IMR-90 (cell line): Measurements from ENCODE around the gene NAPG. TPM values are rescaled to one million over a fixed set of nuclear protein-coding genes. Genes with fewer than 3 reads are reported as not detected.
"Not testable (repeated sequence)": the region's sequence is repeated elsewhere in the genome, so short reads cannot be mapped to it uniquely, and the experiment has no call there.

Experiments
- ATAC-seq: fragments of 200-7000 bp; cut with Tn5 transposase; 2 replicates; pipeline ENCODE4 v1.9.1; 2020; ENCODE audit warnings: low read depth, mild to moderate bottlenecking, moderate library complexity
- BruUV-seq: library from RNA; stranded (reverse); fragments of 400-500 nt; replicated peaks from 2 replicates; lab custom pipeline; 2021; lab: Mats Ljungman, UMichigan
- CTCF ChIA-PET: fragments of 300-600 bp; formaldehyde crosslinking; extraction: SDS; loops from one replicate; lab custom pipeline; 2021; ENCODE audit warnings: antibody characterized with exemption; lab: Yijun Ruan, JAX
- POLR2A ChIA-PET: fragments of 300-600 bp; sonication (Branson Sonifier 250); formaldehyde crosslinking; loops from one replicate; lab custom pipeline; 2022; ENCODE audit warnings: antibody characterized with exemption; ENCODE audit not compliant: unreplicated experiment; lab: Charles Lee
- DNase-seq: peaks from one replicate; pipeline ENCODE4 v3.0.0; 2013
- H2AFZ ChIP-seq: replicated peaks from 2 replicates; pipeline ENCODE3; 2013; ENCODE audit warnings: low read length, mild to moderate bottlenecking; ENCODE audit not compliant: poor library complexity
- H2AK5ac ChIP-seq: 2 replicates; pipeline ENCODE4 v1.6.1; 2013; ENCODE audit warnings: low read depth, low read length, inconsistent platforms
- H2AK9ac ChIP-seq: replicated peaks from 2 replicates; pipeline ENCODE3; 2013; ENCODE audit warnings: mild to moderate bottlenecking, low read depth, low read length, moderate library complexity; ENCODE audit not compliant: poor library complexity
- H2BK120ac ChIP-seq: 2 replicates; pipeline ENCODE4 v1.6.1; 2013; ENCODE audit warnings: low read depth, low read length, inconsistent platforms
- H2BK15ac ChIP-seq: 3 replicates; pipeline ENCODE4 v1.6.1; 2013; ENCODE audit warnings: low read depth, low read length, inconsistent platforms
- H2BK20ac ChIP-seq: 2 replicates; pipeline ENCODE4 v1.6.1; 2013; ENCODE audit warnings: low read depth, mild to moderate bottlenecking, inconsistent platforms, low read length, moderate library complexity
- H2BK5ac ChIP-seq: 2 replicates; pipeline ENCODE4 v1.6.1; 2013; ENCODE audit warnings: mild to moderate bottlenecking, low read depth, low read length, inconsistent platforms; ENCODE audit not compliant: poor library complexity, severe bottlenecking
- H3K14ac ChIP-seq: replicated peaks from 2 replicates; pipeline ENCODE4 v1.6.1; 2013; ENCODE audit warnings: low read depth, low read length, inconsistent platforms
- H3K18ac ChIP-seq: 2 replicates; pipeline ENCODE4 v1.6.1; 2013; ENCODE audit warnings: low read depth, low read length, control low read depth
- H3K23ac ChIP-seq: 2 replicates; pipeline ENCODE4 v1.6.1; 2013; ENCODE audit warnings: low read depth, low read length, inconsistent platforms
- H3K27ac ChIP-seq: 2 replicates; pipeline ENCODE4 v1.5.1; 2013; ENCODE audit warnings: mild to moderate bottlenecking, control low read depth, low read length; ENCODE audit not compliant: insufficient read depth
- H3K27me3 ChIP-seq: 2 replicates; pipeline ENCODE4 v1.6.1; 2013; ENCODE audit warnings: low read length; ENCODE audit not compliant: control insufficient read depth, insufficient read depth
- H3K36me3 ChIP-seq: 2 replicates; pipeline ENCODE4 v1.6.1; 2013; ENCODE audit warnings: low read length, mixed read lengths; ENCODE audit not compliant: control insufficient read depth, insufficient read depth
- H3K4ac ChIP-seq: 2 replicates; pipeline ENCODE4 v1.6.1; 2013; ENCODE audit warnings: low read depth, low read length, inconsistent platforms
- H3K4me1 ChIP-seq: 2 replicates; pipeline ENCODE4 v1.6.1; 2013; ENCODE audit warnings: low read length, mixed read lengths; ENCODE audit not compliant: control insufficient read depth, insufficient read depth
- H3K4me2 ChIP-seq: 2 replicates; pipeline ENCODE4 v1.6.1; 2013; ENCODE audit warnings: low read depth, mild to moderate bottlenecking, control low read depth, low read length, moderate library complexity
- H3K4me3 ChIP-seq: 2 replicates; pipeline ENCODE4 v1.5.1; 2013; ENCODE audit warnings: low read depth, mild to moderate bottlenecking, control low read depth, low read length, moderate library complexity; ENCODE audit not compliant: insufficient read depth
- H3K56ac ChIP-seq: 2 replicates; pipeline ENCODE4 v1.6.1; 2013; ENCODE audit warnings: low read length, inconsistent platforms; ENCODE audit not compliant: insufficient read depth; ENCODE audit errors: extremely low read depth
- H3K79me1 ChIP-seq, 2 experiments: 2 replicates each; pipeline ENCODE4 v1.6.1; 2013; ENCODE audit warnings: low read length in 2 of 2, inconsistent platforms in 1 of 2, low read depth in 1 of 2
- H3K9ac ChIP-seq: 2 replicates; pipeline ENCODE4 v1.6.1; 2013; ENCODE audit warnings: low read depth, low read length, control low read depth
- H3K9me1 ChIP-seq: 2 replicates; pipeline ENCODE4 v1.6.1; 2013; ENCODE audit warnings: low read length, inconsistent platforms; ENCODE audit not compliant: insufficient read depth
- H3K9me3 ChIP-seq: 2 replicates; pipeline ENCODE4 v1.6.1; 2013; ENCODE audit warnings: low read length; ENCODE audit not compliant: control insufficient read depth, insufficient read depth
- H4K20me1 ChIP-seq: 2 replicates; pipeline ENCODE4 v1.6.1; 2013; ENCODE audit warnings: low read length, inconsistent platforms; ENCODE audit not compliant: insufficient read depth
- H4K5ac ChIP-seq: 2 replicates; pipeline ENCODE4 v1.6.1; 2013; ENCODE audit warnings: mild to moderate bottlenecking, low read depth, low read length, control low read depth
- H4K8ac ChIP-seq, 2 experiments: 2 replicates each; pipeline ENCODE4 v1.6.1; 2013; ENCODE audit warnings: low read depth in 2 of 2, low read length in 2 of 2, control low read depth in 1 of 2, inconsistent platforms in 1 of 2
- H4K91ac ChIP-seq: 2 replicates; pipeline ENCODE4 v1.6.1; 2013; ENCODE audit warnings: low read depth, low read length, inconsistent platforms; ENCODE audit not compliant: insufficient read depth
- FOS ChIP-seq: fragments of 150-350 bp; IDR thresholded peaks from 2 replicates; pipeline ENCODE4 v1.6.1; 2016; ENCODE audit warnings: low read depth, low read length
- MAZ ChIP-seq: IDR thresholded peaks from 2 replicates; pipeline ENCODE4 v1.6.1; 2012; ENCODE audit warnings: low read depth, mild to moderate bottlenecking, low read length, improper control_type of control experiment, moderate library complexity, borderline replicate concordance
- SMC3 ChIP-seq: fragments of 150-350 bp; IDR thresholded peaks from 2 replicates; pipeline ENCODE4 v1.6.1; 2016; ENCODE audit warnings: low read depth, mild to moderate bottlenecking, antibody characterized with exemption, low read length, moderate library complexity
- WGBS, 2 experiments: methylation state at CpG; one replicate each; pipeline versions ENCODE4 v1.1.5 to v1.1.7; 2013; ENCODE audit warnings: missing lambda C conversion rate in 2 of 2; ENCODE audit not compliant: insufficient read length in 1 of 2; ENCODE audit errors: extremely low coverage in 2 of 2; 5-methylcytosine and 5-hydroxymethylcytosine counted together
- dilution Hi-C: fragments of 300-500 bp; cut with HindIII; formaldehyde crosslinking; loops from one replicate; pipeline ENCODE4 v1.14.3; 2018; ENCODE audit warnings: low sequenced_read_pairs; ENCODE audit not compliant: unreplicated experiment
- in situ Hi-C: fragments of 300-500 bp; cut with MboI; formaldehyde crosslinking; loops from 3 replicates; pipeline ENCODE4 v1.14.3; 2019; ENCODE audit warnings: low sequenced_read_pairs, inconsistent platforms, mixed read lengths
- intact Hi-C: fragments of 100-400 bp; cut with micrococcal nuclease; formaldehyde crosslinking; loops from 2 replicates; pipeline ENCODE4 v1.10.0; 2022
- polyA plus RNA-seq, 3 experiments: library from polyadenylated mRNA; depleted of rRNA; stranded (reverse); fragments of >200 nt; gene quantifications; 2 replicates each; pipeline ENCODE4 v1.2.3, GENCODE V29; 2012; ENCODE audit warnings: low replicate concordance in 1 of 3
- total RNA-seq: library from RNA; depleted of rRNA; stranded (reverse); fragments of >200 nt; gene quantifications from 2 replicates; pipeline ENCODE4 v1.2.3, GENCODE V29; 2012
- TF ChIP-seq, protein P1 (sequence below): fragments of 150-350 bp; IDR thresholded peaks from 2 replicates; pipeline ENCODE4 v1.6.1; 2017; ENCODE audit warnings: mild to moderate bottlenecking, antibody characterized with exemption, low read length, low read depth

The NAPG gene
- total and polyA plus RNA-seq, 2 of the 4 experiments (the other 2 are of a cell fraction): 13.0 to 32.8 TPM

DNA sequence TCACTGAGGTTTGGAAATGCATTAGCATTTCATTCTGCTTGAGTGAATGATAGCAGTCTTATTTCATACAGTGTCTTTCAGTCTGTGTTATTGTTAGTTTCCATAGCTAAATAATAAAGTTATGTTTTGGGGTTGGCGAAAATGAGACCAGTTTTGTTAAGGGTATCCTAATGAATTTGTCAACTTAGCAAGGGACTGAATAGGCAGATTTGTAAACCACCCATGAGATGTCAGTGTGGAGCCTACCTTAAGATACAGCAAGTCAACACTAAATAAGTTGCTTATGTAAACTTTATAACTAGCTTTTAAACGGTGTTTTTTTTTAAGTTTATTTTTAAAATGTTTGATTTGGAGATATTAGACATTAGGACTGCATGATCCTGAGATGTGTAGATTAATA lies 11.9 kb downstream of the NAPG start:
- Histone ChIP-seq H3K36me3 (peaks cover 20% of the 10 kb centered on the region), H4K20me1 (peaks cover 12% of the 10 kb centered on the region; the same call in 1 of the 2 replicates), H4K8ac (no peak overlapping the region), H3K27me3 (no peaks in the 10 kb centered on the region), H3K56ac (no peak overlapping the region), H3K18ac (no peak overlapping the region), H3K9ac (no peak overlapping the region), H2BK120ac (no peak overlapping the region), H4K91ac (no peak overlapping the region), H3K79me1 (peaks cover 23 to 40% of the 10 kb centered on the region in 2 experiments), H3K9me1 (peaks cover 5% of the 10 kb centered on the region; the same call in 1 of the 2 replicates), H3K14ac (no peak overlapping the region), H3K27ac (no peak overlapping the region), H3K4ac (no peak overlapping the region), H2AFZ (no peak overlapping the region), H2BK15ac (no peak overlapping the region), H2BK5ac (no peak overlapping the region), H3K23ac (no peak overlapping the region), H3K4me2 (no peak overlapping the region), H4K5ac (no peak overlapping the region), H3K4me1 (peaks cover 3% of the 10 kb centered on the region), H2BK20ac (no peak overlapping the region), H2AK5ac (no peak overlapping the region), H3K9me3 (no peaks in the 10 kb centered on the region), H3K4me3 (no peak overlapping the region), H2AK9ac (no peak overlapping the region)
- ATAC-seq: no peak
- no CpG with 5 or more reads among the region's 2 CpGs for WGBS, 2 experiments
- intact Hi-C loops: no loop called here
- DNase-seq: no peak
- CTCF ChIA-PET: interaction anchor here (0.8 kb wide), 1 partner anchor 257 kb away, joined by 3 read pairs; no protein-coding TSS in a partner anchor
- no TSS peak for BruUV-seq
- dilution Hi-C loops: no loop called here
- POLR2A ChIA-PET: no interaction called here
- TF ChIP-seq, protein P1, sequence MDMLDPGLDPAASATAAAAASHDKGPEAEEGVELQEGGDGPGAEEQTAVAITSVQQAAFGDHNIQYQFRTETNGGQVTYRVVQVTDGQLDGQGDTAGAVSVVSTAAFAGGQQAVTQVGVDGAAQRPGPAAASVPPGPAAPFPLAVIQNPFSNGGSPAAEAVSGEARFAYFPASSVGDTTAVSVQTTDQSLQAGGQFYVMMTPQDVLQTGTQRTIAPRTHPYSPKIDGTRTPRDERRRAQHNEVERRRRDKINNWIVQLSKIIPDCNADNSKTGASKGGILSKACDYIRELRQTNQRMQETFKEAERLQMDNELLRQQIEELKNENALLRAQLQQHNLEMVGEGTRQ: no peak
- no peak for TF ChIP-seq SMC3
- no peak for TF ChIP-seq FOS
- TF ChIP-seq MAZ: no peak
- in situ Hi-C loops: no loop called here

DNA sequence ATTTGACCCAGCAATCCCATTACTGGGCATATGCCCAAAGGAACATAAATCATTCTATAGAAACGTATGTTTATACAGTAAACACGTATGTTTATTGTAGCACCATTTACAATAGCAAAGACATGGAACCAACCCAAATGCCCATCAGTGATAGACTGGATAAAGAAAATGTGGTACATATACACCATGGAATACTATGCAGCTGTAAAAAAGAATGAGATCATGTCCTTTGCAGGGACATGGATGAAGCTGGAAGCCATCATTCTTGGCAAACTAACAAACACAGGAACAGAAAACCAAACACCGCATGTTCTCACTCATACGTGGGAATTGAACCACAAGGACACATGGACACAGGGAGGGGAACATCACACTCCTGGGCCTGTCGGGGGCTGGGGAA lies 13.3 kb downstream of the NAPG start:
- H4K8ac ChIP-seq, intact Hi-C loops, H3K18ac ChIP-seq, H3K4me1 ChIP-seq, H3K9me3 ChIP-seq, H3K4me2 ChIP-seq, H2BK120ac ChIP-seq, dilution Hi-C loops, ATAC-seq, H3K27me3 ChIP-seq, H3K14ac ChIP-seq, H3K56ac ChIP-seq, H2BK15ac ChIP-seq, H3K9ac ChIP-seq, H3K4me3 ChIP-seq, H3K27ac ChIP-seq, DNase-seq, H2AK5ac ChIP-seq, H2BK5ac ChIP-seq, H3K4ac ChIP-seq, H3K23ac ChIP-seq, in situ Hi-C loops, H4K5ac ChIP-seq, H2BK20ac ChIP-seq, POLR2A ChIA-PET, BruUV-seq, H2AFZ ChIP-seq, H2AK9ac ChIP-seq, H4K91ac ChIP-seq: not testable (repeated sequence)
- peaks cover 17% of the 10 kb centered on the region for H4K20me1 ChIP-seq
- peaks cover 12% of the 10 kb centered on the region for H3K9me1 ChIP-seq
- peaks cover 20 to 42% of the 10 kb centered on the region in 2 experiments for H3K79me1 ChIP-seq
- CTCF ChIA-PET: interaction anchor here (1.0 kb wide), 1 partner anchor 21 kb away, joined by 3 read pairs; no protein-coding TSS in a partner anchor
- WGBS, 2 experiments: no CpG with 5 or more reads among the region's 5 CpGs
- peaks cover 18% of the 10 kb centered on the region for H3K36me3 ChIP-seq
